Panc1 (cell line): ENCODE measurements around the gene HSD17B11.

Experiments used
- POLR2AphosphoS5 ChIP-seq: IDR thresholded peaks from 2 replicates; pipeline ENCODE4 v1.6.1; 2012; ENCODE audit warnings: mild to moderate bottlenecking, low read depth, low read length, moderate library complexity
- REST ChIP-seq, 2 experiments: IDR thresholded peaks; 2 replicates each; pipeline ENCODE4 v1.6.1; 2011 to 2012; ENCODE audit warnings: low read depth in 2 of 2, control low read depth in 1 of 2, low read length in 1 of 2, mild to moderate bottlenecking in 1 of 2, moderate library complexity in 1 of 2; ENCODE audit not compliant: insufficient read depth in 1 of 2
- SIN3A ChIP-seq: IDR thresholded peaks from 2 replicates; pipeline ENCODE4 v1.6.1; 2012; ENCODE audit warnings: low read depth, mild to moderate bottlenecking, low read length, moderate library complexity, borderline replicate concordance; ENCODE audit not compliant: insufficient read depth

GRCh38 chr4:87433342-87433741 is 42.4 kb upstream of the HSD17B11 start:
- TF ChIP-seq POLR2AphosphoS5: no peak
- TF ChIP-seq SIN3A: no peak
- TF ChIP-seq REST (IDR thresholded peaks at IDR 0.05; ENCODE audit: insufficient read depth in 1 of 2, low read depth in 2 of 2, low read length in 1 of 2): no peak
